OCI-LY1 (cell line): ENCODE measurements around the gene SLC17A7.

Experiments
- EZH2 ChIP-seq: fragments of 200-600 bp; sonication (generic), shearing (Covaris generic); IDR thresholded peaks from 2 replicates; pipeline ENCODE4 v1.8.0; 2017; ENCODE audit warnings: borderline replicate concordance, mixed run types, mild to moderate bottlenecking, antibody characterized with exemption, low read length, moderate library complexity, mixed read lengths
- TF ChIP-seq, protein P1 (sequence below): fragments of 200-600 bp; sonication (generic), shearing (Covaris generic); IDR thresholded peaks from 2 replicates; pipeline ENCODE4 v1.5.1; 2017; ENCODE audit warnings: mild to moderate bottlenecking, antibody characterized with exemption, low read length, moderate library complexity, mixed read lengths

DNA sequence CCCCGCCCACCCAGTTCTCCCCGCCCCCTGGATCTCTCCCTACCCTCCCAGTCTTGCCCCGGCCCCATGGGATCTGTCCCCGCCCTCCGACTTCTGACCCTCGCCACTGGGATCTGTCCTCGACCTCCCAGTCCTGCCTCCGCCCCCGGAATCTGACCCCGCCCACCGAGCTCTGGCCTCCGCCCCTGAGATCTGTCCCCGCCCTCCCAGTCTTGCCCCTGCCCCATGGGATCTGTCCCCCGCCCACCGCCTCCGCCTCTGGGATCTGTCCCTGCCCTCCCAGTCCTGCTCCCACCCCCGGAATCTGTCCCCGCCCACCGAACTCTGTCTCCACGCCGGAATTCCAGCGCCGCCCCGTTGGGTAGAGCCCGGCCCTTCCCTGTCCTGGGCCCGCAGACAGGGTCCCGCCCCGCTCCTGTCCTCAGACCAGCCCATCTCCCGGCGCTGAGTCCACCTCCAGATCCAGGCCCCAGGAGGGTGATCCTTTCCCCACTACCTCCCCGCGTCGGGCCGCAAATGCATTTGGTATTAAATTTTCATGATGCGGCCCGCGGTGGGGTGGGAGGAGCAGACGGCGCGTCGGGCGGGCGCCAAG, 1.5 kb upstream of the SLC17A7 start:
- TF ChIP-seq, protein P1, sequence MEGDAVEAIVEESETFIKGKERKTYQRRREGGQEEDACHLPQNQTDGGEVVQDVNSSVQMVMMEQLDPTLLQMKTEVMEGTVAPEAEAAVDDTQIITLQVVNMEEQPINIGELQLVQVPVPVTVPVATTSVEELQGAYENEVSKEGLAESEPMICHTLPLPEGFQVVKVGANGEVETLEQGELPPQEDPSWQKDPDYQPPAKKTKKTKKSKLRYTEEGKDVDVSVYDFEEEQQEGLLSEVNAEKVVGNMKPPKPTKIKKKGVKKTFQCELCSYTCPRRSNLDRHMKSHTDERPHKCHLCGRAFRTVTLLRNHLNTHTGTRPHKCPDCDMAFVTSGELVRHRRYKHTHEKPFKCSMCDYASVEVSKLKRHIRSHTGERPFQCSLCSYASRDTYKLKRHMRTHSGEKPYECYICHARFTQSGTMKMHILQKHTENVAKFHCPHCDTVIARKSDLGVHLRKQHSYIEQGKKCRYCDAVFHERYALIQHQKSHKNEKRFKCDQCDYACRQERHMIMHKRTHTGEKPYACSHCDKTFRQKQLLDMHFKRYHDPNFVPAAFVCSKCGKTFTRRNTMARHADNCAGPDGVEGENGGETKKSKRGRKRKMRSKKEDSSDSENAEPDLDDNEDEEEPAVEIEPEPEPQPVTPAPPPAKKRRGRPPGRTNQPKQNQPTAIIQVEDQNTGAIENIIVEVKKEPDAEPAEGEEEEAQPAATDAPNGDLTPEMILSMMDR, result no peak
- no peak for TF ChIP-seq EZH2
